Measurements from ENCODE around the gene GNAI3.

GNAI3 gene

GRCh38 chr1:109598655-109599054 is 50.2 kb downstream of the GNAI3 start:
- no peak for DNase-seq

DNA sequence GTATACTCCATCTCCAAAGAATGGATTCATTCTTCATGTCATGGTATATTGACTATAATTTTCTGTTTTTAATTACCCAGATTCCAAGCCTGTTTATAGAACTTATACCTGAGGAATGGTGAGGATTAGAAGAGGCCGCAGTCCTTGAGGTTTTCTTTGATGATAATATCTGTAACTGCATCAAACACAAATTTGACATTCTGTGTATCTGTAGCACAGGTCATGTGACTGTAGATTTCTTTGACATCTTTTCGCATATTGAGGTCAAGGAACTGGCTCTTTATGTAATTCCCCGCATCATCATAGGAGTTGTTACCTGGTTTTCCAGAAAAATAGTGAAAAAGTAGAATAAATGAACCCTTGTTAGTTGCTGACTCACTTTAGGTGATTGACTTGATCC is 54.8 kb downstream of the GNAI3 start:
- DNase-seq = no peak

GRCh38 chr1:109605381-109605780 is 57.0 kb downstream of the GNAI3 start:
- no peak for DNase-seq

- DNase-seq = no peak
Observed at GRCh38 chr1:109609881-109610280, 61.5 kb downstream of the GNAI3 start.

DNA sequence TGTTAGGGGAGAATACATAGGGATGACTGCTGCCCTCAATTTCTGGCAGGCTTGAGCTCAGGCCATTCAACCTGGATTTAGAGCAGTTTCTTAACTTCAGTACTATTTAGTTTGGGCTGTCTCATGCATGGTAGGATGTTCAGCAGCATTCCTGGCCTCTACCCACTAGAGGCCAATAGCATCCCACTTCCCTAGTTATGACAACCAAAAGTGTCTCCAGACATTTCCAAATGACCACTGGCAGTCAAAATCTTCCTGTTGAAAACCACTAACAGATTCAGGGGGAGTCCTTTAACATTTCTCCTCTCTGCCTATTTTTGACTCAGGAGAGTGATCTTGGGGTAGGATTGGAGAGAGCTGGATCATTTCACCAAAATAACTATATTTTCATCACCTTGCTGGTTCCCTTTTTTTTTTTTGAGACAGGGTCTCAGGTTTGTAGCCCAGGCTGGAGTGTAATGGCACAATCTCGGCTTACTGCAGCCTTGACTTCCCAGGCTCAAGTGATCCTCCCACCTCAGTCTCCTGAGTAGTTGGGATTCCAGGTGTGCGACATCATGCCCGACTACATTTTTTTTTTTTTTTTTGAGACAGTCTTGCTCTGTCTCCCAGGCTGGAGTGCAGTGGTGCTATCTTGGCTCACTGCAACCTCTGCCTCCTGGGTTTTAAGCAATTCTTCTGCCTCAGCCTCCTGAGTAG is 62.3 kb downstream of the GNAI3 start:
- no peak for DNase-seq

DNA sequence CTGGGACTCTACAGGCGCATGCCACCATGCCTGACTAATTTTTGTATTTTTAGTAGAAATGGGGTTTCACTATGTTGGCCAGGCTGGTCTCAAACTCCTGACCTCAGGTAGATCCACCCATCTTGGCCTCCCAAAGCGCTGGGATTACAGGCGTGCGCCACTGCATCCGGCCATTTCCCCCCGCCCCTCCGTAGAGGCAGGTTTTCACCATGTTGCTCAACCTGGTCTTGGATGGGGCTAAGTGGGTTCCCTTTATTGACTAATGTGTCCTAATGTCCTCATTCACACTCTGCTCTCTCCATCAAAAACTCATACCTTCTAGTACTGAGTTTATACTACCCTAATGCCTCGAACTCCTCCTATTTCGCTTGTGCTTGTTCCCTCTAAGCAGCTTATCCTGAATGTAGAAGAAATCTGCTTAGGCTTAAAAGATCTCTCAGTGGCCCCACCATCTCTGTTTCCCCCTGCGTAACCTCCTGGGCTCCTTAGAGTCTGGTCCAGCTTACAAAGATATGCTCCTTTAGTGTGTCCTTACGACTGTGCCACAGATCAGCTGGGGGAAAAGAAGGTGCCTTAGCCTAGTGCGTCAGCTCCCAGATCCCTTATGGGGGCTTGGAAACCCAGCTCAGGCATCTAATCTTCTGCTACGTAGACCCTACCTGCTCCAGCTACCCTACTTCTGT is 63.0 kb downstream of the GNAI3 start:
- DNase-seq = no peak

- DNase-seq = no peak
Observed at GRCh38 chr1:109613361-109614147, 65.1 kb downstream of the GNAI3 start.

DNA sequence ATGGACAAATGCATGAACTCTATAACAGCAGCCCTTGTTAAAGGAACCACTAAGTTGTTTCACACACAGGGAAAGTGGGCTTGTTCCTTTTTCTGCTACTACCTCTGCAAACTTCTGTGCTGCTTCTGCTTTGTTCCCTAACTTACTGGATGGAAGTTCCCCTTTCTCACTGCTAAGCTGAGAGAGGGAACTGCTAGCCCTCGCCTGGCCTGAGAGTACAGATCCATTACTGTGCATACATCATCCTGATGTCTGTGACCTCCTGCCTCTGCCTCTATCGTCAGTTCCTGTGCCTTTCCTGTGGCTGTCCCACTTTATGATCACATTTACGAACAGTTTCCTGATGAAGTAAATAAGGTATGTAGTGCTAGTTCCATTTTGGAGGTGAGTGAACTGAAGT is 67.5 kb downstream of the GNAI3 start:
- peak; percentile 28 for DNase-seq

DNA sequence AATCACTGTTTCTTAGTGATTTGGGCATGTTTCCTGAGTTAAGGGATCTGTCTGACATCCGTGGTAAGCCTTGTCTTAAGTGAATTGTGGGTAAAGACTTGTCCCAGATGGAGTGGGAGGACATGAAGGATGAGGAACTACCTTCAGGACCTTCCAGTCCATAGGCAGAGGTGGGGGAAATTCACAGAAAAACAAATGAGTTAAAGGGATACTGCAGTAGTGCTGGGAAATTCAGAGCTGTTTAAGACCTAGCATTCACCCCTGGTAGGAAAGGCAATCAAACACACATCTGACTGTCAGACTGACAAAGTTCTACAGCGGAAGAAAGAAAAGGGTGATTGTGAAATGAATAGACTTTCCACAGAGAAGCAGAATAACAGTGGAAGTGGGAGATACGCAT is 68.0 kb downstream of the GNAI3 start:
- DNase-seq = no peak

- no peak for DNase-seq
Observed at GRCh38 chr1:109617291-109617801, 68.9 kb downstream of the GNAI3 start.

- DNase-seq = no peak
Observed at GRCh38 chr1:109618661-109619575, 70.5 kb downstream of the GNAI3 start.

DNA sequence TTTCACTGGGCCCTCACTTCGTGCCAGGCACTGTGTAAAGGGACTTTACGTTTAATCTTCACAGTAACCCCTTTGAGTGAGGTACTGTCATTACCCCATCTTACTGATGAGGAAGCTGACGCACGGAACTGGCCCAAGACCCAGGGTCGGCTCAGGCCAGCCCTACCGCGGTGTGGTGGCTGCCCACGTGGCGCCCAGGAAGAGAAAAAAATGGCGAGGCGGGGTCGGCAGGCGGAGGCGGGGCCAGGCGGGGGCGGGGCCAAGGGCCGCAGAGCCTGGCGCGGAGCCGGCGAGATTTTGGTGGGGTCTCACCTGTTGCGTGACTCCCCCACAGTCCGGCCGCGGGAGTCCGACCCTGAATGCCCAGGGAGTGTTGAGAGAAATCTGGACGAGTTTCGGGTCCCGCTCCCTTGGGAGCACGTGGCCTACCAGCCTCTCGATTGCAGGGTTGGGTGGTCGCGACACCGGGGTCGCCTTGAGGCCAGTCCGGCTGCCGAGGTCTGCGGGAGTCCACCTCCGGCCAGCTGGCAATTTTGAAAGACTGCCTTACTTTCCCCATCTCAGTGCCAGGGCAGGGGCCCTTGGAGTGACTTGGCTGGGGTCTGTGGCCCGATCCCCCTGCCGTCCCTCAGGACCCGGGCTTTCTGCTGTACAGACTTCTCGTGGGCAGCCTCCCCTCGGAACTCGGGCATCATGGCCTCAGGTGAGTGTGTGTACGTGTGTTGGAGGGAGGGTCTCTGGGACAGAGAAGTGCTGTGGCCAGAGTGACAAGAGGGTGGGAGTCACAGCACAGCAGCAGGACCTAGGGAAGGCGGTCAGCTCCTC is 71.4 kb downstream of the GNAI3 start, which contains the start of the genes AMPD2 and GNAT2:
Gene AMPD2, plus strand, starts transcription at position 262 of the 825 bp plus-strand sequence. CDS start 1,339 bp downstream, outside the sequence.
Gene GNAT2, minus strand, starts transcription at position 41 of the 825 bp plus-strand sequence. CDS start 6,746 bp downstream, outside the sequence.
- DNase-seq = peak; percentile 70

DNA sequence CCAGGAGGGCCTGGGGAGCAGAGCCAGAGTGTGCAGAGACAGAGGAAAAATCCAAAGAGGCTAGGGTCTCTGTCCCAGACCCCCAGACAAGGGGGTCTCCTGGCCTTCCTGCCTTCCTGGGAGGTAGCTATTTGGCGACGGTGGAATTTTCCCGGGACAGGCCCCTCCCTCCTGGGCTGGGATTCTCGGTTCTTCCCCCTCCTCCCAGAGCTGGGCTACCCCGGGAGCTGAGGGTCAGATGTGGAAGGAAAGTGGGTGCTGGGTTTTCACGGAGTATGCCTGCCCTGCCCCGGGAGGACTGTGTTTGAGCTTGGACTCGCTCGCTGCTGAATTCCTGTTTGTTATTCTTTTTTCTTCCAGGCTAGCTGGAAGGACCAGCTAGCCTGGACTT is 72.0 kb downstream of the GNAI3 start:
- no peak for DNase-seq

DNA sequence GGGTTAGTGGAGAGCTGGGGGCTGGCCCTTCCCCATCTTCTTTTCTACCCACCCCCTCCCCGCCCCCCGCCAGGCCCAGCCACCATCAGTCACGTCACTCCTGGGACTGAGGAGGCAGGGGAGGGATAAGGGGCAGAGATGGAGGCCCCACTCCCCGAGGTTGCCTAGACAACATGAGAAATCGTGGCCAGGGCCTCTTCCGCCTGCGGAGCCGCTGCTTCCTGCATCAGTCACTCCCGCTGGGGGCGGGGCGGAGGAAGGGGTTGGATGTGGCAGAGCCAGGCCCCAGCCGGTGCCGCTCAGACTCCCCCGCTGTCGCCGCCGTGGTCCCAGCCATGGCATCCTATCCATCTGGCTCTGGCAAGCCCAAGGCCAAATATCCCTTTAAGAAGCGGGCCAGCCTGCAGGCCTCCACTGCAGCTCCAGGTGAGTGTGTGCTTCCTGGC is 72.4 kb downstream of the GNAI3 start:
- peak; percentile 95 for DNase-seq

- DNase-seq = no peak
Observed at GRCh38 chr1:109621379-109622136, 73.1 kb downstream of the GNAI3 start.

- no peak for DNase-seq
Observed at GRCh38 chr1:109622137-109622892, 73.9 kb downstream of the GNAI3 start.

DNA sequence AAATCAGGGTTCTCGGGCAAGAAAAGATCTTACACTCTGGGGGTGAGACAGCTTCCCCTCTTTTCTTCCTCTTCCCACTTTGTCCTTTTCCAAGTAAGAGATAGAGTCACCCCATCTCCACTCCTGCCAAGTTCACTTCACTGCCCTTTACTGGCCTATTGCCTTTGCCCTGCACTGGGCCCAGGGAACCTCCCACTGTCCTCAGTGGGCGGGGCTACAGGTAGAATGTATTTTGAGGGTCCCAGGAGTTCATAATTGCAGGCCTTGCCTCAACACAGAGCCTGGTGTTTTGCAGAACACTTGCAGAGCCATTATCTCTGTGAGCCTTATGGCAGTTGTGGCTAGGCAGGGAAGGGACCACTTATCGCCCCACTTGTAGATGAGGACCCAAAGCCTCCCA is 74.5 kb downstream of the GNAI3 start:
- no peak for DNase-seq

DNA sequence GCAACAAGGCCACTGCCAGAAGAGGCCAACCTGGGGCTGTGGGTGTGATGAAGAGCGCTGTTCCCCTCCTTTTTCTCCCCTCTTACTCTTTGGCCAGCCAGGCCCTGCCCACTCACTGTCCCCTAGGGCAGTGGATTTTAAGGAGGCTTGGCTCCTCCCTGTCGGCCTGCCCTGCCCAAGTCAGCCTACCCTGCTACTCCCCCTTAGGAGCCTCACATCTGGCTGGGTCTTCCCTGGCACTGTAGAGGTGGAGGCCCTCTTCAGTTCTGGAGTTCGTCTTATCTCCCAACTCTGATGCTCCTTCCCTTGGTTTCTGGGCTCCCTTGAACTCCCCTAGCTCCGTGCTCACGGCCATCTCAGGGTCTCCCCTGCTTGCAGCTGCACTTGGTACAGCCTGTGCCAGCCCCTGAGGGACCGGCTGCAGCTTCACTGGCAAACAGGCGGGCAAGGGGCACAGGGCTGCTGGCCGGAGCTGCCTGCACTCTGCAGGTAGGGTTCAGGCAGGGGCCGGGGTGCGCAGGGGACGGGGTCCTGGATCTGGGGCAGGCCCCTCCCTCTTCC is 75.3 kb downstream of the GNAI3 start:
- no peak for DNase-seq

Data from CD4-positive, alpha-beta T cell treated with Interleukin-4 for 4 hours (primary cell).